H9 (cell line): Measurements from ENCODE around the gene MYLK. TPM values are rescaled to one million over a fixed set of nuclear protein-coding genes. Genes with fewer than 3 reads are reported as not detected.
"Not testable (repeated sequence)": the region's sequence is repeated elsewhere in the genome, so short reads cannot be mapped to it uniquely, and the experiment has no call there.

ENCODE experiments used
- DNase-seq: peaks from one replicate; pipeline ENCODE4 v3.0.0-alpha.2; 2017
- H2AFZ ChIP-seq: one replicate; pipeline ENCODE4 v1.6.1; 2013; ENCODE audit warnings: mild to moderate bottlenecking, low read length, control low read depth, moderate library complexity
- H2AK5ac ChIP-seq: 2 replicates; pipeline ENCODE4 v1.6.1; 2013; ENCODE audit warnings: low read length, control low read depth, mixed read lengths; ENCODE audit not compliant: insufficient read length
- H2BK120ac ChIP-seq: one replicate; pipeline ENCODE4 v1.6.1; 2013; ENCODE audit warnings: low read depth, mild to moderate bottlenecking, low read length, control low read depth, inconsistent platforms; ENCODE audit not compliant: poor library complexity, severe bottlenecking
- H2BK12ac ChIP-seq: 2 replicates; pipeline ENCODE4 v1.6.1; 2013; ENCODE audit warnings: low read length, control low read depth, mixed read lengths, low read depth; ENCODE audit not compliant: insufficient read length
- H2BK15ac ChIP-seq: 2 replicates; pipeline ENCODE4 v1.6.1; 2013; ENCODE audit warnings: low read depth, low read length, control low read depth
- H2BK20ac ChIP-seq: one replicate; pipeline ENCODE4 v1.6.1; 2013; ENCODE audit warnings: low read depth, mild to moderate bottlenecking, low read length, control low read depth, inconsistent platforms; ENCODE audit not compliant: poor library complexity, severe bottlenecking
- H2BK5ac ChIP-seq: 2 replicates; pipeline ENCODE4 v1.6.1; 2013; ENCODE audit warnings: low read length, control low read depth, mixed read lengths; ENCODE audit not compliant: insufficient read length
- H3K14ac ChIP-seq: 2 replicates; pipeline ENCODE4 v1.6.1; 2013; ENCODE audit warnings: low read length, control low read depth; ENCODE audit not compliant: insufficient read depth
- H3K18ac ChIP-seq: 2 replicates; pipeline ENCODE4 v1.6.1; 2013; ENCODE audit warnings: low read depth, mild to moderate bottlenecking, mixed read lengths, low read length, control low read depth; ENCODE audit not compliant: insufficient read length
- H3K23ac ChIP-seq: 2 replicates; pipeline ENCODE4 v1.6.1; 2013; ENCODE audit warnings: low read length, control low read depth, mixed read lengths, low read depth; ENCODE audit not compliant: insufficient read length
- H3K23me2 ChIP-seq: 2 replicates; pipeline ENCODE4 v1.6.1; 2013; ENCODE audit warnings: low read depth, mild to moderate bottlenecking, mixed read lengths, low read length, control low read depth; ENCODE audit not compliant: insufficient read length, poor library complexity, severe bottlenecking
- H3K27ac ChIP-seq: 2 replicates; pipeline ENCODE4 v1.5.1; 2013; ENCODE audit warnings: low read length, control low read depth, mixed read lengths, low read depth; ENCODE audit not compliant: insufficient read length
- H3K27me3 ChIP-seq: 2 replicates; pipeline ENCODE4 v1.6.1; 2013; ENCODE audit warnings: low read length, control low read depth, inconsistent platforms; ENCODE audit not compliant: insufficient read depth
- H3K4ac ChIP-seq: 2 replicates; pipeline ENCODE4 v1.6.1; 2013; ENCODE audit warnings: low read depth, mild to moderate bottlenecking, control low read depth, inconsistent platforms, low read length, moderate library complexity
- H3K4me1 ChIP-seq: 2 replicates; pipeline ENCODE4 v1.6.1; 2013; ENCODE audit warnings: low read length, control low read depth, inconsistent platforms; ENCODE audit not compliant: insufficient read depth
- H3K4me2 ChIP-seq: 2 replicates; pipeline ENCODE4 v1.6.1; 2013; ENCODE audit warnings: low read length, control low read depth, mixed read lengths; ENCODE audit not compliant: insufficient read length, insufficient read depth
- H3K56ac ChIP-seq: 2 replicates; pipeline ENCODE4 v1.6.1; 2013; ENCODE audit warnings: low read depth, mild to moderate bottlenecking, mixed read lengths, low read length, control low read depth; ENCODE audit not compliant: insufficient read length
- H3K79me1 ChIP-seq: 2 replicates; pipeline ENCODE4 v1.6.1; 2013; ENCODE audit warnings: low read depth, mild to moderate bottlenecking, moderate library complexity, low read length, control low read depth, inconsistent platforms; ENCODE audit not compliant: insufficient read depth, poor library complexity, severe bottlenecking
- H3K79me2 ChIP-seq: 2 replicates; pipeline ENCODE4 v1.6.1; 2013; ENCODE audit warnings: low read length, control low read depth, inconsistent platforms; ENCODE audit not compliant: insufficient read depth
- H3K9ac ChIP-seq: 2 replicates; pipeline ENCODE4 v1.6.1; 2013; ENCODE audit warnings: low read length, control low read depth, mixed read lengths; ENCODE audit not compliant: insufficient read length; ENCODE audit errors: extremely low read depth
- H3K9me3 ChIP-seq: one replicate; pipeline ENCODE4 v1.6.1; 2013; ENCODE audit warnings: low read depth, low read length, inconsistent platforms; ENCODE audit not compliant: control insufficient read depth
- H3T11ph ChIP-seq: one replicate; pipeline ENCODE4 v1.6.1; 2013; ENCODE audit warnings: mild to moderate bottlenecking, low read length, control low read depth, inconsistent platforms
- H4K20me1 ChIP-seq: one replicate; pipeline ENCODE4 v1.6.1; 2013; ENCODE audit not compliant: control insufficient read depth, insufficient read length, insufficient read depth
- H4K5ac ChIP-seq: 2 replicates; pipeline ENCODE4 v1.6.1; 2013; ENCODE audit warnings: low read depth, mild to moderate bottlenecking, mixed read lengths, low read length, control low read depth; ENCODE audit not compliant: insufficient read length
- H4K8ac ChIP-seq: replicated peaks from 2 replicates; pipeline ENCODE4 v1.6.1; 2013; ENCODE audit warnings: low read length, control low read depth, mixed read lengths, low read depth; ENCODE audit not compliant: insufficient read length
- H4K91ac ChIP-seq: 2 replicates; pipeline ENCODE4 v1.6.1; 2013; ENCODE audit warnings: low read depth, mild to moderate bottlenecking, moderate library complexity, mixed read lengths, low read length, control low read depth; ENCODE audit not compliant: insufficient read length
- H3K27ac Mint-ChIP-seq, 3 experiments: 2 replicates in 2 of 3; 3 replicates in 1 of 3; pipeline ENCODE4 v1.8.0; 2020 to 2021; ENCODE audit warnings: mixed read lengths in 3 of 3, mild to moderate bottlenecking in 1 of 3, moderate library complexity in 1 of 3
- H3K27me3 Mint-ChIP-seq: 2 replicates; pipeline ENCODE4 v1.8.0; 2021; ENCODE audit warnings: low read depth, mild to moderate bottlenecking, moderate library complexity, mixed read lengths
- H3K36me3 Mint-ChIP-seq, 3 experiments: 2 replicates in 2 of 3; 3 replicates in 1 of 3; pipeline ENCODE4 v1.8.0; 2020 to 2021; ENCODE audit warnings: low read depth in 3 of 3, mixed read lengths in 3 of 3; ENCODE audit not compliant: insufficient read depth in 1 of 3
- H3K4me1 Mint-ChIP-seq, 2 experiments: 2 replicates each; pipeline ENCODE4 v1.8.0; 2020; ENCODE audit warnings: mixed read lengths in 2 of 2
- H3K4me3 Mint-ChIP-seq, 2 experiments: 2 replicates in 1 of 2; 3 replicates in 1 of 2; pipeline ENCODE4 v1.8.0; 2020 to 2021; ENCODE audit warnings: mild to moderate bottlenecking in 2 of 2, mixed read lengths in 2 of 2, moderate library complexity in 1 of 2
- H3K9me3 Mint-ChIP-seq, 2 experiments: 2 replicates in 1 of 2; 3 replicates in 1 of 2; pipeline ENCODE4 v1.8.0; 2020; ENCODE audit warnings: mild to moderate bottlenecking in 2 of 2, mixed read lengths in 2 of 2, moderate library complexity in 1 of 2
- CTCF ChIP-seq: fragments of 200-600 bp; sonication (generic); conservative IDR thresholded peaks from 3 replicates; pipeline ENCODE4 v1.8.0; 2021; ENCODE audit warnings: antibody characterized with exemption, mild to moderate bottlenecking
- whole genome bisulfite sequencing: extraction: QIAGEN DNeasy Blood & Tissue Kit; methylation state at CpG from one replicate; pipeline ENCODE4 v1.1.7; 2013; ENCODE audit warnings: missing lambda C conversion rate, low lambda C conversion rate, mixed read lengths; ENCODE audit not compliant: insufficient read length; ENCODE audit errors: extremely low coverage; 5-methylcytosine and 5-hydroxymethylcytosine counted together
- total RNA-seq: library from RNA; stranded (reverse); gene quantifications from 2 replicates; pipeline ENCODE4 v1.2.1, GENCODE V29; 2021

MYLK gene
- total RNA-seq, 1 experiment from 2014 or later, result 10.1 TPM

- Histone ChIP-seq H3K4me1 (no peaks in the 10 kb centered on the region), H3K56ac (no peak overlapping the region), H3K14ac (no peak overlapping the region), H2AFZ (no peak overlapping the region), H3T11ph (no peak overlapping the region), H3K23me2 (no peaks in the 10 kb centered on the region), H3K9me3 (no peaks in the 10 kb centered on the region), H3K27me3 (no peaks in the 10 kb centered on the region), H2BK15ac (no peak overlapping the region), H3K79me1 (no peaks in the 10 kb centered on the region), H4K5ac (no peak overlapping the region), H4K91ac (no peak overlapping the region), H3K9ac (no peak overlapping the region), H3K23ac (no peak overlapping the region), H2BK120ac (no peak overlapping the region), H4K8ac (no peak overlapping the region), H2BK5ac (no peak overlapping the region), H3K79me2 (no peaks in the 10 kb centered on the region), H3K18ac (no peak overlapping the region), H3K4me2 (no peak overlapping the region), H2BK12ac (no peak overlapping the region), H2BK20ac (no peak overlapping the region), H4K20me1 (no peaks in the 10 kb centered on the region), H3K27ac (no peak overlapping the region), H2AK5ac (no peak overlapping the region), H3K4ac (no peak overlapping the region)
- WGBS, result no CpG with 5 or more reads among the region's 2 CpGs
- Mint-ChIP-seq H3K4me3 (no peak overlapping the region), H3K36me3 (peaks cover 0 to 4% (median 1%) of the 10 kb centered on the region in 3 experiments; a peak in 4 of 7 replicates), H3K9me3 (no peaks in the 10 kb centered on the region), H3K27me3 (no peaks in the 10 kb centered on the region), H3K4me1 (peaks cover 0 to 4% of the 10 kb centered on the region in 2 experiments; a peak in 2 of 4 replicates), H3K27ac (0 out of 7 replicates have a peak overlapping the region, but pooled peaks of 1 of the 3 experiments have one; percentile 13)
- no peak for TF ChIP-seq CTCF
- DNase-seq, result no peak
These were observed 270.6 kb downstream of the MYLK start for GRCh38 chr3:123613543-123613942.

GRCh38 chr3:123611674-123612073 is 272.5 kb downstream of the MYLK start:
- H3K27ac Mint-ChIP-seq, DNase-seq, H2BK12ac ChIP-seq, H3K23me2 ChIP-seq, H3T11ph ChIP-seq, H3K4me1 Mint-ChIP-seq, H3K9ac ChIP-seq, H2BK120ac ChIP-seq, H3K79me2 ChIP-seq, H4K91ac ChIP-seq, H3K36me3 Mint-ChIP-seq, H3K27me3 Mint-ChIP-seq, H3K4me3 Mint-ChIP-seq, H3K79me1 ChIP-seq, H3K9me3 Mint-ChIP-seq, H3K23ac ChIP-seq, H3K56ac ChIP-seq, H2BK20ac ChIP-seq, H4K8ac ChIP-seq, H3K9me3 ChIP-seq, H3K27me3 ChIP-seq, H2AFZ ChIP-seq, H4K5ac ChIP-seq, H3K4me1 ChIP-seq, H2BK5ac ChIP-seq, H4K20me1 ChIP-seq, H3K4me2 ChIP-seq, H2AK5ac ChIP-seq, H3K18ac ChIP-seq, H3K27ac ChIP-seq, H2BK15ac ChIP-seq, H3K4ac ChIP-seq, H3K14ac ChIP-seq: not testable (repeated sequence)
- no CpG with 5 or more reads among the region's 7 CpGs for WGBS
